Dedifferentiated amniotic fluid mesenchymal stem cell (primary cell): ENCODE results near the gene SPIN1.
A peak's percentile ranks its signal among the peaks of the same experiment; 100 is the strongest.

Experiments used
- DNase-seq: peaks from one replicate; pipeline ENCODE4 v3.0.0-alpha.2; 2016; ENCODE audit errors: extremely low spot score

Gene SPIN1

DNA sequence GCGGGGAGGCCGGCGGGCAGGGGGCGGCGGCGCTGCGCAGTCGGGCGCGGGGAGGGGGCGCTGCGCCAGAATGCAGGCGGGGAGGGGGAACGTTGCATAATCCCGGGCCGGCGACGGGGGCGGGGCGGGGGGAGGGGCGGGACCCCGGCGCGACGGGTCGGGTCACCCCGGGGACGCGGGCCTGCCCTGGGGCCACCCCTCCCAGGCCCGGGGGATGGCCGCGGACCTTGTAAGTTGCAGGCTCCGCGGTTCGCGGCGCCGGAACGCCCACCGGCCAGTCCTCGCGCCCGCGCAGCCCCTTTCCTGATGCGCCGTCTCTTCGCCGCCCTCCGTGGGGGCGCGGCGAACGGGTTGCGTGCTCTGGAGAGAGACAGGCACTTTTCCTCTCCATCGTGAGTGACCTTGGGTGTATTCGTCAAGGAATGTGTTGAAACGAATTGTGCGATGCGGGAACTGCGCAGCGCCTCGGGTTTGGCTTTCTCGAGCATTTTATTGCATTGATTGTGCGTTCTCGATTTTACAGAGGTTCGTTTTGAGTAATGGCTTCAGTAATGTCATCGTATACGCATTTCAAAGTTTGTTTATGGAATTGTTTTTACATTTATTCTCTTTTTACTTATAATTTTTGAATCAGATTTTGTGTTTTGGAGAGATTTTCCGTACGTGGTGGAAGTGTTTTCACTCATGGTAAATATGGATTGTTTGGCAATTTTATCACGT, 802 bp downstream of the SPIN1 start:
- peak; percentile 45 for DNase-seq

DNA sequence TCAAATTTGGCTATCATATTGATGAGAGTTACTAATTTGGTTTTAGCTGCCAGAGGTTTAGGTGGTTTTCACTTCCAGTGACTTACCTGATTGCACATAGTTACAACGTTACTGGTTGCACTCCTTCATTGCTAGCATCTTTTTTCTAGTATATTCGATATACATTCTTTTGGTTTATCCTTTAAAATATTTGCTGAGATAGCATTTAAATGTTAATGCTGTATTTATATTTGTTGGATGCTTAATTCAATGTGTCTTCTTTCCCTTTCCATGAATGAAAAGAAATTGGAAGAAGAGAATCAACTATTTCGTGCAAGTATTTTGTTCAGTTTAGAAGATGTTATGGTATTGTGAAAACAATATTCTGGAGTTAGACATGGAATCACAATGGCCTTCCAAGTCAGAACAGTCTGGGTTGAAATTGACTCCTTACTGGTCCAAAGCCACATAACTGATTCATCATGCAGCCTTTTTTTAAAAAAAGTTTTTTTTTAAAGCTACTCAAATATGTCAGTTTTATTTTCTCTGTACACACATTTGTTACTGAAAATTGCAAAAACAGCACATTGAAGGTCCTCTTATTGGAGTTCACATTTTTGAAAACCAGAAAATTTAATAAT, 2.2 kb downstream of the SPIN1 start:
- peak; percentile 45 for DNase-seq

DNA sequence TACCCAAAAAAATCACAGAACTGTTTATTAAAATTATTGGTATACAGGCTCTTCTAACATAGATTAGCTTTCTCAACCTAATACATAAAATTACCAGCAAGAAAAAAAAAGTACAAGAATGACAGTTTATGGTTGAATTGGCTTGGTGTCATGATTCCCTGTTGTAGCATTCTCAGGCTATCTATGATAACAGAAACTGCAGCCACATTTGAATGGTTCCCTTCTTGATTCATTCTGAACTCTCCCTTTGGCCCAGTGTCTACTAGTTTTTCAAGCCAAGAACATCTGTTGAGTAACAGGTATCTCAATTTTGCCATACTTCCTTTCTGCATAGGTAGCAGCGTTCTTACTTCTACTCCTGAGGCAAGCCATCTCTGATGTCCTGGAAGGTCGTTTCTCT, 3.0 kb downstream of the SPIN1 start:
- no peak for DNase-seq

DNA sequence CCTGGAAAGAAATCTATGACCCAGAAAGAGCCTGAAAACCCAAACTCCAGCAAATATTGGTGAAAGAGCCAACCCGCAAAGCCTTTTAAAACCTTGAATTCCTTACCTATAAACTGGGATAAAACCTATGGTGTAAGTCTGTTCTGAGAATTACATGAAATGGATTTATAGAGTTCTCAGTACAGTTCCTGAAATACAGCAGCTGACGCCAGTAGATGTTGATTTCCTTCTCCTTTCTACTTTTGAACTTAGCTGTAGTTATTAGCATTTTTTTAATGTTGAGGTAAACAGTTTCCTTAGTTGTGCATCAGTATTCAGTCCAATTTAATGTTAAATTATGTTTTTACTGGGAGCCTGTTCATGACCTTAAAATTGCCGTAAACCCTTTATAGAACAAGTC, 3.7 kb downstream of the SPIN1 start:
- no peak for DNase-seq

DNA sequence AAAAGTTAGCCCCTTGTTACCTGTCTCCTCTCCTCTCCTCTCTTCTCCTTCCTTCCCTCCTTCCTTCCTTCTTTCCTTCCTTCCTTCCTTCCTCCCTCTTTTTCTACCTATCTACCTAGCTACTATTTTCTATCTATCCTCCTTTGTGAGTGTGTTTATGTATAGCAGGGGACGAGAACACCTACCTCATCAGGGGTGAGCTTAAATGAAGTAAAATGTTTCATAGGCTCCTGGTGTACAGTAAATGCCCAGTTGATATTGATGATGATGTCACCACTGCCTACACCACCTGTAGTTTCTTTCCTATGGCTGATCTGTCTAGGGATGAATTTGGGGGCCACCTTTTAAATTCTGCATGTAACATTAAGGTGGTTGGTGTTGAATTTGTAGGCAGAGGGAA, 4.3 kb downstream of the SPIN1 start:
- DNase-seq = no peak

DNA sequence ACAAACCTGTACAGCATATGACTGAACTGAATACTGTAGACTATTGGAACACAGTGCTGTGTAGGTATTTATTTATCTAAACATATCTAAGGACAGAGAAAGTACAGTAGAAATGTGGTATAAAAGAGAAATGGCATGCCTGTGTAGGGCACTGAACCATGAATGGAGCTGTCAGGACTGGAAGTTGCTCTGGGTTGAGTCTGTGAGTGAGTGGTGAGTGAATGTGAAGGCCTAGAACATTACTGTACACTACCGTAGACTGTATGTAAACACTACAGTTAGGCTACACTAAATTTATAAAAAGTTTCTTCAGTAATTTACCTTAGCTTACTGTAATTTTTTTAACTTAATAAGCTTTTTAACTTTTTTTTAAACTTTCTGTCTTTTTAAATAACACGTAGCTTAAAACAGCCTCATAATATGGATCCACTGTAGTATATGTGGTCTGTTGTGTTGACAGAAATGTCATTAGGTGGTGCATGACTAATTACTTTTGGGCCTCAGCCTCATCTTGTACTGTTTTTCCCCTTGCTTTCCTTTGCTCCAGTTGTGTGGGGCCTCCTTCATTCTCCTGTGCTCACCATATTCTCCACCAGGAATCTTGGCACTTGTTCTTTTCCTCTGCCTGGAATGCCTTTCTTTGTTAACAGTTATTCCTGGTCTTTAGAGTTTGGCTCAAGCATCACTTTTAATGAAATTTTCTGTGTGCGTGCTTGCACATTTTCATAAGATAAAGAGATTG, 8.8 kb downstream of the SPIN1 start:
- DNase-seq = no peak

DNA sequence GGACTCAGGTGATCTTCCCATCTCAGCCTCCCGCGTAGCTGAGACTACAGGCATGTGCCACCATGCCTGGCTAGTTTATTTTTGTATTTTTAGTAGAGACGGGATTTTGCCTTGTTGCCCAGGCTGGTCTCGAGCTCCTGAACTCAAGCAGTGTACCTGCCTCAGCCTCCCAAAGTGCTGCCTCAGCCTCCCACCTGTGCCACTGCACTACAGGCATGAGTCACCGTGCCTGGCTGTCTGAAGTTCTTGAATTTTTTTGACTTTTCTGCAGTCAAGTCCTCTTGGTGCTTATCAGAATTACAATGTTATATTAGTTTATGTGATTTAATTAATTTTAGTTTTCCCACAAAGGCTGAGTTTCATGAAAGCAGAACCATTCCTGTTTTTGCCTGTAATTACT, 9.8 kb downstream of the SPIN1 start:
- DNase-seq = no peak

DNA sequence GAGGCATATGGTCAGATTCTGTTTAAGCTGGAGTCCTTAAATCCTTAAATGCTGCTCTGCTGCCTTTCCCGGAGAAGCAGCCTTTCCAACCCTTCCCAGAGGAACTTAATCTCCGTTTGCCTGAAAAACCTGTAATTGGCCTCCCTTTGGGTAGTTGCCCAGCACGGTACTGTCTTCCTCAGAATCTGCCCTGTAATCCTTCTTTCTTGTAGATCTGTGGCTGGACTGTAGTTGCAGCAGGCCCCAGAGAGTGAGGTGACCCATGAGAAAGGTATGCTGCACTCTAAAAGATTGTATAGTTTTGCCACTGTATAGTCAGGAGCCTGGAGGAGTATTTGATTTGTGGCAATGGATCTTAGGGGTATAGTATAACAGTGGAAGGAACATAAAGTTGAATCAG, 11.7 kb downstream of the SPIN1 start:
- peak; percentile 55 for DNase-seq

DNA sequence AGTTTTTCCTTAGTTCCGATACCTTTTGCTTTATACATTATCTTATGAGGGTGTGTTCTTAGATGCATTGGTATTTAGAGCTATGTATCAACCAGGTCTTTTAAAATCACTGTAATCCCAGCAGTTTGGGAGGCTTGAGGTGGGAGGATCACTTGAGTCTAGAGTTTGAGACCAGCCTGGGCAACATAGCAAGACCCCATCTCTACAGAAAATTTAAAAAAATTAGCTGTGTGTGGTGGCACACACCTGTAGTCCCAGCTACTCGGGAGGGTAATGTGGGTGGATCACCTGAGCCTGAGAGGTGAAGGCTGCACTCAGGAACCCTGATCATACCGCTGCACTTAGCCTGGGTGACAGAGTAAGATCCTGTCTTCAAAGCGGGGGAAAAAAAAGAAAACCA, 15.1 kb downstream of the SPIN1 start:
- no peak for DNase-seq

DNA sequence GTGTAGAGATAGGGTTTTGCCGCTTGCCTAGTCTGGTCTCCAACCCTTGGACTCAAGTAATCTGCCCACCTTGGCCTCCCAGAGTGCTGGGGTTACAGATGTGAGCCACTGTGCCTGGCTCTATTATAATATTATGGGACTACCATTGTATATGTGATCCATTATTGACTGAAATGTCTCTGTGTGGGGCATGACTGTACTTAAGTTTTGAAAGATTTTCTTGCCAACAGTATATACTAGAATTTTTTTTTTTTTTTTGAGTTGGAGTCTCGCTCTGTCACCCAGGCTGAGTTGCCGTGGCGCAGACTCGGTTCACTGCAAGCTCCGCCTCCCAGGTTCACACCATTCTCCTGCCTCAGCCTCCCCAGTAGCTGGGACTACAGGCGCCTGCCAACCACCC, 17.8 kb downstream of the SPIN1 start:
- no peak for DNase-seq

DNA sequence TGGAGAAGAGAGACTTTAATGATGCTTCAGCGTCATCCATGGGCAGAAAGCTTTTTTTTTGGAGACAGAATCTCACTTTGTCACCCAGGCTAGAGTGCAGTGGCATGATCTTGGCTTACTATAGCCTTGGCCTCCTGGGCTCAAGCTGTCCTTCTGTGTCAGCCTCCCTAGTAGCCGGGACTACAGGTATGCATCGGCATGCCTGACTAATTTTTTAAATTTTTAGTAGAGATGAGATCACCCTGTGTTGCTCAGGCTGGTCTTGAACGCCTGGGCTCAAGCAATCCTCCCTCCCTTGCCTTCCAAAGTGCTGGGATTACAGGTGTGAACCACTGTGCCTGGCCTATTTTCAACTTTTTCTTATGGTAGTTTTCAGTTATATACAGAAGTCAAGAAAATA, 23.2 kb downstream of the SPIN1 start:
- DNase-seq = no peak

DNA sequence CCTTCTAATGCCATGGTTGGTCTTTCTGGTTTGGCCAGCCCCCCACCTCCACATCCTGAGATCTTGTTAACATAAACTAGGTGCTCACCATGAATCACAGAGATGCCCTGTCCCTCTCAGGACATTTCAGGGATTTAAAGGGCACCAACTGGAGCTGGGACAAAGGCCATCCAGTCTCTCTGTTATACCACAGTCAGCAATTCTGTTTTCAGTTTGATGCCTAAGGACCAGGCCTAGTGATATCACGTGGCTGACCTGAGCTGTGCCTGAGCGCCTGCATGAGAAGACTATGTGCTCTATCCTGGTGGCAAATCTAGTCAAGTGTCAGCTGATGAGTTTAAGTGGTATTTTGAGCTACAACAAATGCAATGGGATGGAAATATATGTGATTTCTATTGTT, 26.1 kb downstream of the SPIN1 start:
- DNase-seq = no peak

DNA sequence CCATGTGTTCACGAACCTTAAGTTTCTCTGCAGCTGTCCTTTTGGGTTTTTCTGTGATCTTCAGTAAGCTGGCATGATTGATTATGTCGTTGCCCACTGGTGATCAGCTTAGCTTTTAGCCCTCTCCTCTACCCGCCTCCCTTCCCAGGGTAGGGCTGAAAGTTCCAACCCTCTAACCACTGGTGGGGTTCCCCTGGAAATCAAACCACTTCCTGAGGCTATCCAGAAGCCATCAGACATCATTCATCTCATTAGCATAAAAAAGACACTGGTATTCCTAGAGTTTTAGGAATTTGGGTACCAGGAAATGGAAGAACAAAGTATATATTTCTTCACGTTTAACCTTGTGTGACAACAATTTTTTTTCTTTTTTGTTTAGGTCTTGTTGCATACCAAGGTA, 29.8 kb downstream of the SPIN1 start:
- no peak for DNase-seq

DNA sequence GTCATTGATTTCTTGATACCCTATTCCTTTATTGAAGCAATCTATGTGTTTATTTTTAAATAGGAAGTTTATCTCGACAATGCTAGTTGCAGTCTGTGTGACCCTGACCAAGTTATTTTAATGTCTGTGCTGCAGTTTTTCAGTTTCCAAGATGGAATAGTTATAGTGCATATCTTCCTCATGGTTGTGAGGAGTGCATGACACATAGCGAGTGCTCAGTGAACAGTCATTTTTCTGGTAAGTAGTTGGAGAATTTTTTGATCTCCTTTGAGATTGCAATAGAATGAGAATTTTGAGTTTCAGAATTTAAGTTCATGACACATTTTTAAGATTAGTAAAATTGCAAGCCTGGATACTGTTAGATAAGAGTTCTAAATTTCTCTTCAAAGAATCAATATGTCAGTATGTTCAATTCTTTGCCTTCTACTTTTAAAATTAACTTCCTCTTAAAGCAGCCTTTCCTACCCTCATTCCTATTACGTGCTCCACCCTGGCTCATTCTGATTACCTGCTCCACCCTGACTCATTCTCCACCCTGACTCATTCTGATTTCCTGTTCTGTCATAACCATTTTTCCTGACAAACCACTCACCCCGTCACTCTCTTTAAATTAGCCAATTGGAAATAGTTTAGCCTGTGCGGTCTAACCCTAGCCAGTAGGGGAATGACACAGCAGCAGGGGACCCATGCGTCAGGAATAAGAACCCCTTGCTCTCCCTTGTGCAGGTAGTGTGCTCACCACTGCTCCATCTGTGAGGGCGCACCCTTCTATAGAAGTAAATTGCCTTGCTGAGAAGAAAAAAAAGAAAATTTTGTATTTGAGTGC, 30.7 kb downstream of the SPIN1 start:
- no peak for DNase-seq

DNA sequence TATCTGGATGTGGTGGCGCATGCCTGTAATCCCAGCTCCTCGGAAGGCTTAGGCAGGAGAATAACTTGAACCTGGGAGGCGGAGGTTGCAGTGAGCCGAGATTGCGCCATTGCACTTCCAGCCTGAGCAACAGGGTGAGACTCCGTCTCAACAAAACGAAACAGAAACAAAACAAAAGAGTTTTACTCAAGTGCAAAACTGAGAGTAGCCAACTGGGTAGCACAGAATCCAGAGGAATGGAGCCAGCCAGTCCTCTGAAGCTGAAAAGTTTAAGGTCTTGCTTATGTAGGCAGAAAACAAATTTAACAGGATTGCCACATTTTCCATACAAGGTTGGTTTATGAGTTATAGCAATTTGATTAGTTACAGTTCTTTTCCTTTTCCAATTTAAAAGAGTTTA, 32.0 kb downstream of the SPIN1 start:
- no peak for DNase-seq

DNA sequence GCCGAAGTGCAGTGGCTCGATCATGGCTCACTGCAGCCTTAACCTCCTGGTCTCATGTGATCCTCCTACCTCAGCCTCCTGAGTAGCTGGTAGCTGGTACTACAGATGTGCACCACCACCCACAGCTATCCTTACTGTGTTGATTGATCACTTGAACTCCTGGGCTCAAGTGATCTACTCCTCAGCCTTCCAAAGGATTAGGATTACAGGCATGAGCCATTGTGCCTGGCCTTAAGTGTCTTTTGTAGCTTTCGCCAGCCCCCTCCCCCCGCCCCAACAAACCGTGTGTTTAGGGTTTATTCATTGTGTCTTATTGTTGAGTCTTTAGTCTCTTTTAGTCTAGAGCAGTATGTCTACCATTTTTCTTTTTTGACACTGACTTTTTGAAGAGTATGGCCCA, 33.1 kb downstream of the SPIN1 start:
- DNase-seq = no peak

DNA sequence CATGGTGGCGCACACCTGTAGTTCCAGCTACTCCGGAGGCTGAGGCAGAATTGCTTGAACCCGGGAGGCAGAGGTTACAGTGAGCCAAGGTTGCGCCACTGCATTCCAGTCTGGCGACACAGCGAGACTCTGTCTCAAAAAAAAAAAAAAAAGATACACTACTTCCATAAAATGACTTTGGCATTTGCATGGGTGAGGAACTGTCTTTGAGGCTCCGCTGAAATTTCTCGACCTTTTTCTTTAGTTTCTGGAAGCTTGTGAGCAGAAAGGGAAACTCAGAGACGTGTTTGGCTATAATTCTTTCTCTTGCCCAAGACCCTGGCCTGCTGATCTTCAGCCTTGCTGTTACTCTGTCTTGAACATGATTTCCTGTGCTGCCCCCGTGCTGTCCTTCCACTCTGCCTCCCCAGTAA, 37.3 kb downstream of the SPIN1 start:
- DNase-seq = no peak

DNA sequence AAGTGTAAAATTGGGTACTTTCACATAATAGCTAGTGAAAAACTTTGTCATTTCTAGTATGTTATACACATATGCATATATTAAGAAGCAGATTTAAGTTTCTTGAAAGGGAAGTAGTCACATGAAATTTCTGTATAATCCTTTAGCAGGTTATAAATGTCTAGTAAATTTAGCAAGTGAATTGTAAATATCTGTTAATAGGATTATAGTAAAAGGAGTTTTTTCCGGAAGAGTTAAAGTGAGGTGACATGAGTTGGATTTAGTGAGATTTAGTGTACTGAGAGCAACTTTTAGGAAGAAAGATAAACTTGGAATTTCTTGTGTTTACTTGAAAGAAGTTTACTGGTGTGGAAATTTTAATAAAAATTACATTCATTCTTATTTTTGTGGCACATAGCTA, 38.4 kb downstream of the SPIN1 start:
- no peak for DNase-seq

DNA sequence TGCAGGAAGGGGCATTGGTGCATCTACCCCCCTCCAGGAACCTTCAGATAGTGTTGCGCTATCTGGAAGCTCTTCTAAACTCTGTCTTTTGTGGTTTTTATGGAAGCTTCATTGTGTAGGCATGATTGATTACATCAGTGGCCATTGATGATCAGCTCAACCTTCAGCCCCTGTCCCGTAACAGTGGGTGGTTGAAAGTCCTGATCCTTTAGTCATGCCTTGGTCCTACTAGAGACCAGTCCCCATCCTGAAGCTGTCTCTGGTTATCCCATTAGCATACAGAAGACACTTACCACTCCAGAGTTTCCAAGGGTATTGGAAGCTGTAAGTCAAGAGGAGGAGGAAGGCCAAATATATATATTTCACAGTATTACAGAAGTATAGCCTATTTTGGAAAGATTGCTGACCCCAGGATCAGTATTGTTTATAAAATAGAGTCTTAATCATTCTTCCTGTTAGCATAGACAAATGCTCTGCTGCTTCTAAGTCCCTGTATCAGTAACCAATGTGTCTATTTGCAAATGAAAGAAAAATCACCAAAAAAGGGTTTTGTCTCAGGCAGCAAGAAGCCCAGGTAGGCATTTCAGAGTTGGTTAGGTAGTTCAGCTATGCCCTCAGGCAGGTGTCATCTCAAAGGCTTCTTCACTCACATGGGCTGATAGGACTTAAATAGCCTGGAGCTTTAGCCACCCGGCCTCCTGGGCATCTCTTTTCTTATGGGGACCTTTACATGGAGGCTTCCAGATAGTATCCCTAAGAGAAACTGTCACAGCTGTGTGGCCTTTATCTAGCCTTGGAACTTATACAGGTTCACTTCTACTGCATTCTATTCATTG, 41.6 kb downstream of the SPIN1 start:
- no peak for DNase-seq

DNA sequence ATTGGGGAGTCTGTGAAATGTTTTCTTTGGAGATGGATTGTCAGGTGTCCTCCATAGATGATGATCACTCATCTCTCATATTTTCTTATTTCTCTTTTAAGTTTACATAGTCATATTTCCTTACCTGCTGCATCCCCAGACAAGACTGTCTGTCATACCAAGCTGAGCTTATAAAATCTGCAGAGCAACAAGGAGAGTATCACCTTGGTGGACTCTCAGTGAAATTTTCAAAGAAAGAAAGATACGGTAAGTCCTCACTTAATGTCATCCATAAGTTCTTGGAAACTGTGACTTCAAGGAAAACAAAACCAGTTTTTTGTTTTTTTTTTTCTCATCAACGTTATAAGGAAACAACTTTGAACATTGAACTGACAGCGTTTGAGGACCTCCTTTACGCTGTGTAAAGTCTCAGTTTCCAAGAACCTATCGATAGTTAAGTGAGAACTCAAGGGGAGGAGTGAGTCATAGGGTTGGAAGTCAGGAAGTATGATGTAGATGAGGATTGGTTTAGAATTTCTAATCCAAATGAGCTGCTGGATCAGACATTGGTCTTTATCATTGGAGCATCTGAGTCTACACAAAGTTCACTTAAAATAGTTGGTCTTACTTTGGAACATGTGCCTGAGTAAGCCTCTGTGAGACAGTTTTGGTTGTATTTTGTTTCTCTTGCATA, 45.5 kb downstream of the SPIN1 start:
- DNase-seq = no peak

DNA sequence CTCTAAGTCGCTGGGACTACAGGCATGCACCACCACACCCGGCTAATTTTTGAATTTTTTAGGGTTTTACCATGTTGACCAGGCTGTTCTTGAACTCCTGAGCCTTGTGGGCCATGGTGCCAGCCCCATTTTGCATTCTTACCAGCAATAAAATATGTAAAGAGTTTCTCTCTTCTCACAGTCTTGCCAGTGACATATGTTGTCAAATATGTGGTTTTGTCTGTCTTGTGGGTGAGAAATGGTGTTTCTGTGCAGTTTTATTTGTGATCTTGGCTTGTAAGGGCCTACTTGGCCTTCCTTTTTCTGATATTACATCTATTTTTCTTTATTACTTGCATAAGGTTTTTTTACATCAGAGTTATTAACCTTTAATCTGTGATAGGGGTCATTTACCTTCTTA, 47.1 kb downstream of the SPIN1 start:
- DNase-seq = no peak
